HEK293 (cell line): ENCODE data around the gene BLZF1.

Experiments
- GFI1B ChIP-seq: fragments of 450-650 bp; formaldehyde crosslinking; IDR thresholded peaks from 2 replicates; pipeline ENCODE4 v1.5.1; 2016; ENCODE audit warnings: missing biosample characterization, missing genetic modification characterization
- GLI2 ChIP-seq: fragments of 450-650 bp; formaldehyde crosslinking; IDR thresholded peaks from 2 replicates; pipeline ENCODE4; 2017; ENCODE audit warnings: missing biosample characterization, missing genetic modification characterization, low read depth, borderline replicate concordance
- GLIS1 ChIP-seq: fragments of 450-650 bp; formaldehyde crosslinking; IDR thresholded peaks from 2 replicates; pipeline ENCODE4 v1.5.1; 2016; ENCODE audit warnings: missing biosample characterization, missing genetic modification characterization
- GLIS2 ChIP-seq: fragments of 450-650 bp; formaldehyde crosslinking; IDR thresholded peaks from 2 replicates; pipeline ENCODE4 v1.5.1; 2016; ENCODE audit warnings: missing biosample characterization, missing genetic modification characterization
- PRDM1 ChIP-seq: fragments of 450-650 bp; formaldehyde crosslinking; IDR thresholded peaks from 2 replicates; pipeline ENCODE4; 2016; ENCODE audit warnings: missing biosample characterization, missing genetic modification characterization
- TRIM28 ChIP-seq: IDR thresholded peaks from 2 replicates; pipeline ENCODE4 v1.6.1; 2011; ENCODE audit warnings: low read length, control low read depth, borderline replicate concordance
- YY1 ChIP-seq: fragments of 450-650 bp; formaldehyde crosslinking; IDR thresholded peaks from 2 replicates; pipeline ENCODE4 v1.5.1; 2018; ENCODE audit warnings: missing biosample characterization, missing genetic modification characterization
- ZBTB1 ChIP-seq: fragments of 450-650 bp; formaldehyde crosslinking; IDR thresholded peaks from 2 replicates; pipeline ENCODE4 v1.5.1; 2016; ENCODE audit warnings: missing biosample characterization, missing genetic modification characterization
- ZBTB48 ChIP-seq: fragments of 450-650 bp; formaldehyde crosslinking; IDR thresholded peaks from 2 replicates; pipeline ENCODE4 v1.5.1; 2016; ENCODE audit warnings: missing biosample characterization, missing genetic modification characterization
- ZEB2 ChIP-seq: fragments of 450-650 bp; formaldehyde crosslinking; IDR thresholded peaks from 2 replicates; pipeline ENCODE4 v1.5.1; 2016; ENCODE audit warnings: missing biosample characterization, missing genetic modification characterization
- ZNF16 ChIP-seq: fragments of 450-650 bp; formaldehyde crosslinking; IDR thresholded peaks from 2 replicates; pipeline ENCODE4 v1.5.1; 2016; ENCODE audit warnings: low read depth, missing biosample characterization, missing genetic modification characterization
- ZNF169 ChIP-seq: fragments of 450-650 bp; formaldehyde crosslinking; IDR thresholded peaks from 2 replicates; pipeline ENCODE4 v1.5.1; 2016; ENCODE audit warnings: missing biosample characterization, missing genetic modification characterization
- ZNF211 ChIP-seq: fragments of 450-650 bp; formaldehyde crosslinking; IDR thresholded peaks from 2 replicates; pipeline ENCODE4 v1.5.1; 2016; ENCODE audit warnings: low read depth, missing biosample characterization, missing genetic modification characterization
- ZNF214 ChIP-seq: fragments of 450-650 bp; formaldehyde crosslinking; IDR thresholded peaks from 2 replicates; pipeline ENCODE4 v1.5.1; 2017; ENCODE audit warnings: missing biosample characterization, mild to moderate bottlenecking, missing genetic modification characterization, borderline replicate concordance
- ZNF335 ChIP-seq: fragments of 450-650 bp; formaldehyde crosslinking; conservative IDR thresholded peaks from 2 replicates; pipeline ENCODE4 v1.5.1; 2016; ENCODE audit warnings: missing biosample characterization, missing genetic modification characterization
- ZNF391 ChIP-seq: fragments of 450-650 bp; formaldehyde crosslinking; IDR thresholded peaks from 2 replicates; pipeline ENCODE4 v1.5.1; 2016; ENCODE audit warnings: low read depth, missing biosample characterization, missing genetic modification characterization, borderline replicate concordance
- ZNF394 ChIP-seq: fragments of 450-650 bp; formaldehyde crosslinking; IDR thresholded peaks from 2 replicates; pipeline ENCODE4 v1.5.1; 2016; ENCODE audit warnings: missing biosample characterization, missing genetic modification characterization, mild to moderate bottlenecking, moderate library complexity, borderline replicate concordance
- ZNF416 ChIP-seq: fragments of 450-650 bp; formaldehyde crosslinking; IDR thresholded peaks from 2 replicates; pipeline ENCODE4 v1.5.1; 2016; ENCODE audit warnings: missing biosample characterization, missing genetic modification characterization
- ZNF433 ChIP-seq: fragments of 450-650 bp; formaldehyde crosslinking; IDR thresholded peaks from 2 replicates; pipeline ENCODE4 v1.5.1; 2016; ENCODE audit warnings: missing biosample characterization, missing genetic modification characterization, low read depth
- ZNF596 ChIP-seq: fragments of 450-650 bp; IDR thresholded peaks from 2 replicates; pipeline ENCODE4 v1.5.0; 2018; ENCODE audit warnings: missing biosample characterization, mild to moderate bottlenecking, missing genetic modification characterization, moderate library complexity
- ZNF747 ChIP-seq: fragments of 450-650 bp; formaldehyde crosslinking; IDR thresholded peaks from 2 replicates; pipeline ENCODE4 v1.5.1; 2016; ENCODE audit warnings: missing biosample characterization, missing genetic modification characterization
- ZNF768 ChIP-seq: fragments of 450-650 bp; formaldehyde crosslinking; IDR thresholded peaks from 2 replicates; pipeline ENCODE4 v1.5.1; 2018; ENCODE audit warnings: missing biosample characterization, mild to moderate bottlenecking, missing genetic modification characterization
- ZNF776 ChIP-seq: fragments of 450-650 bp; formaldehyde crosslinking; IDR thresholded peaks from 2 replicates; pipeline ENCODE4 v1.5.0; 2017; ENCODE audit warnings: missing biosample characterization, missing genetic modification characterization, borderline replicate concordance
- ZNF791 ChIP-seq: fragments of 450-650 bp; formaldehyde crosslinking; IDR thresholded peaks from 2 replicates; pipeline ENCODE4 v1.5.1; 2016; ENCODE audit warnings: missing biosample characterization, missing genetic modification characterization
- ZNF830 ChIP-seq: fragments of 450-650 bp; IDR thresholded peaks from 2 replicates; pipeline ENCODE4 v1.5.0; 2018; ENCODE audit warnings: missing biosample characterization, missing genetic modification characterization, low read depth, mild to moderate bottlenecking, moderate library complexity
- ZSCAN30 ChIP-seq: fragments of 450-650 bp; IDR thresholded peaks from 2 replicates; pipeline ENCODE4 v1.5.1; 2018; ENCODE audit warnings: missing biosample characterization, mild to moderate bottlenecking, missing genetic modification characterization, moderate library complexity
- TF ChIP-seq, protein P1 (sequence below): fragments of 450-650 bp; formaldehyde crosslinking; IDR thresholded peaks from 2 replicates; pipeline ENCODE4 v1.5.1; 2016; ENCODE audit warnings: missing biosample characterization, missing genetic modification characterization, borderline replicate concordance
- TF ChIP-seq, protein P2 (sequence below): sonication (generic); formaldehyde crosslinking; IDR thresholded peaks from 2 replicates; pipeline ENCODE4 v1.8.1; 2022; ENCODE audit warnings: mild to moderate bottlenecking, moderate library complexity, missing genetic modification reagents
- TF ChIP-seq, protein P3 (sequence below): fragments of 450-650 bp; formaldehyde crosslinking; IDR thresholded peaks from 2 replicates; pipeline ENCODE4 v1.5.1; 2016; ENCODE audit warnings: missing biosample characterization, missing genetic modification characterization
- TF ChIP-seq, protein P4 (sequence below): IDR thresholded peaks from 2 replicates; pipeline ENCODE4 v1.6.1; 2011; ENCODE audit warnings: mild to moderate bottlenecking, low read depth, low read length, borderline replicate concordance

The BLZF1 gene

DNA sequence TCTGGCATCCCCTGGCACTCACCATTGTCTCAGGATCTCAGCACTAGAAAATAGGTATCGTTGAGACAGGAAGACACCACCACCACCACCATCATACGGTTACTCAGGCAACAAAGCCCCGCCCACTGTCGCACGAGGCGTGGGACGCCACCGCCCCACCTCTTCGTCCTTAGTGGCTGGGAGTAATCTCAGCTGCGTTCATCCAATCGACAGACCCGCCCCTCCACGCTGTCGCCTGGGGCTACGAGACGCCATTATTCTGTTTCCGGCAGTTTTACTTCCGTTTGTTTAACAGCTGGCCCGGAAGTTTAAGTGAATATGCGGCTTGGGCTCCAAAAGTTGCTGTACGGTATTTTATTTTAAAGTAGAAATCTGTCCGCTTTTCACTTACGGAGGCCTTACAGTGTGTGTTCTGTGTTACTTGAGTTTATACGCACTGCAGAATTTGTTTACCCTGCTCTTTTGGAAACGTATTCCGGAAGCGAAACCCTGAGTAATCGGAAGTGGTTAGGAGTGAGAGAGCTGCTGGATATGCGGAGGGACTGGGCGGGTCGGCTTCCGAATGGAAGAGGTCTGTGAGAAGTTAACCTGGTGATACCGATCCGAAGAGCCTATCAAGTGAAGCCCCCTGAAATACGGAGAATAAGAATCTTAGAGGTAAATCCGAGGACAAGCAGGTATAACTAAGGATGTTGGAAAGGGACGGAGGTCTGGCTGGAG is at the start of gene BLZF1, which contains the start of gene NME7 (continued):
- TF ChIP-seq ZSCAN30 (tag by site-specific recombination): peak; percentile 91
- TF ChIP-seq ZNF433 (tag by site-specific recombination): no peak
- no peak for TF ChIP-seq ZBTB1
- no peak for TF ChIP-seq GLIS2 (tag by site-specific recombination)
- no peak for TF ChIP-seq ZNF776 (tag by site-specific recombination)
- TF ChIP-seq YY1 (tag by site-specific recombination): peak; percentile 71
- no peak for TF ChIP-seq ZNF791 (tag by site-specific recombination)
- no peak for TF ChIP-seq ZNF830 (tag by site-specific recombination)
- TF ChIP-seq, protein P1, sequence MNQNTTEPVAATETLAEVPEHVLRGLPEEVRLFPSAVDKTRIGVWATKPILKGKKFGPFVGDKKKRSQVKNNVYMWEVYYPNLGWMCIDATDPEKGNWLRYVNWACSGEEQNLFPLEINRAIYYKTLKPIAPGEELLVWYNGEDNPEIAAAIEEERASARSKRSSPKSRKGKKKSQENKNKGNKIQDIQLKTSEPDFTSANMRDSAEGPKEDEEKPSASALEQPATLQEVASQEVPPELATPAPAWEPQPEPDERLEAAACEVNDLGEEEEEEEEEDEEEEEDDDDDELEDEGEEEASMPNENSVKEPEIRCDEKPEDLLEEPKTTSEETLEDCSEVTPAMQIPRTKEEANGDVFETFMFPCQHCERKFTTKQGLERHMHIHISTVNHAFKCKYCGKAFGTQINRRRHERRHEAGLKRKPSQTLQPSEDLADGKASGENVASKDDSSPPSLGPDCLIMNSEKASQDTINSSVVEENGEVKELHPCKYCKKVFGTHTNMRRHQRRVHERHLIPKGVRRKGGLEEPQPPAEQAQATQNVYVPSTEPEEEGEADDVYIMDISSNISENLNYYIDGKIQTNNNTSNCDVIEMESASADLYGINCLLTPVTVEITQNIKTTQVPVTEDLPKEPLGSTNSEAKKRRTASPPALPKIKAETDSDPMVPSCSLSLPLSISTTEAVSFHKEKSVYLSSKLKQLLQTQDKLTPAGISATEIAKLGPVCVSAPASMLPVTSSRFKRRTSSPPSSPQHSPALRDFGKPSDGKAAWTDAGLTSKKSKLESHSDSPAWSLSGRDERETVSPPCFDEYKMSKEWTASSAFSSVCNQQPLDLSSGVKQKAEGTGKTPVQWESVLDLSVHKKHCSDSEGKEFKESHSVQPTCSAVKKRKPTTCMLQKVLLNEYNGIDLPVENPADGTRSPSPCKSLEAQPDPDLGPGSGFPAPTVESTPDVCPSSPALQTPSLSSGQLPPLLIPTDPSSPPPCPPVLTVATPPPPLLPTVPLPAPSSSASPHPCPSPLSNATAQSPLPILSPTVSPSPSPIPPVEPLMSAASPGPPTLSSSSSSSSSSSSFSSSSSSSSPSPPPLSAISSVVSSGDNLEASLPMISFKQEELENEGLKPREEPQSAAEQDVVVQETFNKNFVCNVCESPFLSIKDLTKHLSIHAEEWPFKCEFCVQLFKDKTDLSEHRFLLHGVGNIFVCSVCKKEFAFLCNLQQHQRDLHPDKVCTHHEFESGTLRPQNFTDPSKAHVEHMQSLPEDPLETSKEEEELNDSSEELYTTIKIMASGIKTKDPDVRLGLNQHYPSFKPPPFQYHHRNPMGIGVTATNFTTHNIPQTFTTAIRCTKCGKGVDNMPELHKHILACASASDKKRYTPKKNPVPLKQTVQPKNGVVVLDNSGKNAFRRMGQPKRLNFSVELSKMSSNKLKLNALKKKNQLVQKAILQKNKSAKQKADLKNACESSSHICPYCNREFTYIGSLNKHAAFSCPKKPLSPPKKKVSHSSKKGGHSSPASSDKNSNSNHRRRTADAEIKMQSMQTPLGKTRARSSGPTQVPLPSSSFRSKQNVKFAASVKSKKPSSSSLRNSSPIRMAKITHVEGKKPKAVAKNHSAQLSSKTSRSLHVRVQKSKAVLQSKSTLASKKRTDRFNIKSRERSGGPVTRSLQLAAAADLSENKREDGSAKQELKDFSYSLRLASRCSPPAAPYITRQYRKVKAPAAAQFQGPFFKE (tag by site-specific recombination): no peak
- TF ChIP-seq, protein P2, sequence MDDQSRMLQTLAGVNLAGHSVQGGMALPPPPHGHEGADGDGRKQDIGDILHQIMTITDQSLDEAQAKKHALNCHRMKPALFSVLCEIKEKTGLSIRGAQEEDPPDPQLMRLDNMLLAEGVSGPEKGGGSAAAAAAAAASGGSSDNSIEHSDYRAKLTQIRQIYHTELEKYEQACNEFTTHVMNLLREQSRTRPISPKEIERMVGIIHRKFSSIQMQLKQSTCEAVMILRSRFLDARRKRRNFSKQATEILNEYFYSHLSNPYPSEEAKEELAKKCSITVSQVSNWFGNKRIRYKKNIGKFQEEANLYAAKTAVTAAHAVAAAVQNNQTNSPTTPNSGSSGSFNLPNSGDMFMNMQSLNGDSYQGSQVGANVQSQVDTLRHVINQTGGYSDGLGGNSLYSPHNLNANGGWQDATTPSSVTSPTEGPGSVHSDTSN (CRISPR knock-in tag): no peak
- peak; percentile 55; the same call in 1 of the 2 replicates for TF ChIP-seq TRIM28
- peak; percentile 60 for TF ChIP-seq ZEB2 (tag by site-specific recombination)
- TF ChIP-seq GLIS1 (tag by site-specific recombination): no peak
- TF ChIP-seq ZNF211 (tag by site-specific recombination): no peak
- TF ChIP-seq ZNF416 (tag by site-specific recombination): no peak
- TF ChIP-seq ZNF335 (tag by site-specific recombination): peak; percentile 73
- no peak for TF ChIP-seq ZNF169 (tag by site-specific recombination)
- TF ChIP-seq ZNF391 (tag by site-specific recombination): no peak
- TF ChIP-seq, protein P3, sequence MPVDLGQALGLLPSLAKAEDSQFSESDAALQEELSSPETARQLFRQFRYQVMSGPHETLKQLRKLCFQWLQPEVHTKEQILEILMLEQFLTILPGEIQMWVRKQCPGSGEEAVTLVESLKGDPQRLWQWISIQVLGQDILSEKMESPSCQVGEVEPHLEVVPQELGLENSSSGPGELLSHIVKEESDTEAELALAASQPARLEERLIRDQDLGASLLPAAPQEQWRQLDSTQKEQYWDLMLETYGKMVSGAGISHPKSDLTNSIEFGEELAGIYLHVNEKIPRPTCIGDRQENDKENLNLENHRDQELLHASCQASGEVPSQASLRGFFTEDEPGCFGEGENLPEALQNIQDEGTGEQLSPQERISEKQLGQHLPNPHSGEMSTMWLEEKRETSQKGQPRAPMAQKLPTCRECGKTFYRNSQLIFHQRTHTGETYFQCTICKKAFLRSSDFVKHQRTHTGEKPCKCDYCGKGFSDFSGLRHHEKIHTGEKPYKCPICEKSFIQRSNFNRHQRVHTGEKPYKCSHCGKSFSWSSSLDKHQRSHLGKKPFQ (tag by site-specific recombination): no peak
- TF ChIP-seq, protein P4, sequence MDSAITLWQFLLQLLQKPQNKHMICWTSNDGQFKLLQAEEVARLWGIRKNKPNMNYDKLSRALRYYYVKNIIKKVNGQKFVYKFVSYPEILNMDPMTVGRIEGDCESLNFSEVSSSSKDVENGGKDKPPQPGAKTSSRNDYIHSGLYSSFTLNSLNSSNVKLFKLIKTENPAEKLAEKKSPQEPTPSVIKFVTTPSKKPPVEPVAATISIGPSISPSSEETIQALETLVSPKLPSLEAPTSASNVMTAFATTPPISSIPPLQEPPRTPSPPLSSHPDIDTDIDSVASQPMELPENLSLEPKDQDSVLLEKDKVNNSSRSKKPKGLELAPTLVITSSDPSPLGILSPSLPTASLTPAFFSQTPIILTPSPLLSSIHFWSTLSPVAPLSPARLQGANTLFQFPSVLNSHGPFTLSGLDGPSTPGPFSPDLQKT: peak; percentile 85
- peak; percentile 63; the same call in 1 of the 2 replicates for TF ChIP-seq ZNF394 (tag by site-specific recombination)
- no peak for TF ChIP-seq ZNF16 (tag by site-specific recombination)
- no peak for TF ChIP-seq PRDM1 (tag by site-specific recombination)
- TF ChIP-seq ZBTB48 (tag by site-specific recombination): 0 out of 2 replicates have a peak, but pooled peaks have one; percentile 49
- no peak for TF ChIP-seq ZNF214
- TF ChIP-seq ZNF747 (tag by site-specific recombination): no peak
- peak; percentile 34; the same call in 1 of the 2 replicates for TF ChIP-seq ZNF596
- no peak for TF ChIP-seq ZNF768 (tag by site-specific recombination)
- no peak for TF ChIP-seq GLI2 (tag by site-specific recombination)
- TF ChIP-seq GFI1B (tag by site-specific recombination): no peak
